Measurements from ENCODE around the gene SGCD. TPM values are rescaled to one million over a fixed set of nuclear protein-coding genes. Genes with fewer than 3 reads are reported as not detected.
A peak's percentile ranks its signal among the peaks of the same experiment; 100 is the strongest.

The SGCD gene
- total and polyA plus RNA-seq, 8 donors = 10.4 to 15.8 (median 12.5) TPM

DNA sequence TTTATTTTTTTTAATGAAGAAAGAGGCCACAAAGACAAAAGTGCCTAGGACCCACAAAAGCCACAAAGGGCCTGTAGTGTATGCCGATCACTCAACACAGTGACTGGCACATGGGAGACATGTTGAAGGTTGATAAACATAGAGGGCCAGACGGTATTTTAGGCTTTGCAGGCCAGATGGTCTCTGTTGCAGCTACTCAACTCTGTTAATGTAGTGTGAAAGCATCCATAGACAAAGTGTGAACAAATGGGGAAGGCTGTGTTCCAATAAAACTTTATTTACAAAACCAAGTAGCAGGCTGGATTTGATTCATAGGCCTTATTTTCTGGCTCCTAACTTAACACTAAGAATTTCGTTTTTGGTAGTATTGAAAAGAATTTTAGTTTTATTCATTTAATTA is 139.9 kb downstream of the SGCD start:
- no peaks in the 10 kb centered on the region for H3K36me3 ChIP-seq
- no peak for ATAC-seq

DNA sequence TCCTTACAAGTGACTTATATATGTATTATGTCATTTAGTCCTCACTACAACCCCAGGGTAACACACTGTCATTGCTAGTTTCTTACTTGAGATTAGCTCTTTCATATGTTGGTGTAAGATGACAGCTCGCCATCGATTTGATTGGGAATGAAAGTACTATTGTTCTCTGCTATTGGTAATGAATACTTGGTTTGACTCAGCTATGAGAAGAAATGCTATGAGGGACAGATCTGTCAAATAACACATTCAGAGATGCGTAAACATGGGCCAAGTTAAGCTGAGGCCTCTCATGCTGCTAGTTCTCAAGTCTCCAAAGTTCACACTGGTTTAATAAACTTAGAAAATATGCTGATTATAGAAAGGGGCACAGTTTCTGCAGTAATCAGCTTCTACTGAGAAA is 142.7 kb downstream of the SGCD start:
- intact Hi-C loops (cut with DNase I) = no loop called here
- no peaks in the 10 kb centered on the region for H3K27me3 ChIP-seq
- DNase-seq (no peak), ATAC-seq (no peak)
- TF ChIP-seq, protein P1, sequence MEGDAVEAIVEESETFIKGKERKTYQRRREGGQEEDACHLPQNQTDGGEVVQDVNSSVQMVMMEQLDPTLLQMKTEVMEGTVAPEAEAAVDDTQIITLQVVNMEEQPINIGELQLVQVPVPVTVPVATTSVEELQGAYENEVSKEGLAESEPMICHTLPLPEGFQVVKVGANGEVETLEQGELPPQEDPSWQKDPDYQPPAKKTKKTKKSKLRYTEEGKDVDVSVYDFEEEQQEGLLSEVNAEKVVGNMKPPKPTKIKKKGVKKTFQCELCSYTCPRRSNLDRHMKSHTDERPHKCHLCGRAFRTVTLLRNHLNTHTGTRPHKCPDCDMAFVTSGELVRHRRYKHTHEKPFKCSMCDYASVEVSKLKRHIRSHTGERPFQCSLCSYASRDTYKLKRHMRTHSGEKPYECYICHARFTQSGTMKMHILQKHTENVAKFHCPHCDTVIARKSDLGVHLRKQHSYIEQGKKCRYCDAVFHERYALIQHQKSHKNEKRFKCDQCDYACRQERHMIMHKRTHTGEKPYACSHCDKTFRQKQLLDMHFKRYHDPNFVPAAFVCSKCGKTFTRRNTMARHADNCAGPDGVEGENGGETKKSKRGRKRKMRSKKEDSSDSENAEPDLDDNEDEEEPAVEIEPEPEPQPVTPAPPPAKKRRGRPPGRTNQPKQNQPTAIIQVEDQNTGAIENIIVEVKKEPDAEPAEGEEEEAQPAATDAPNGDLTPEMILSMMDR (IDR thresholded peaks at IDR 0.05) = no peak
- no peaks in the 10 kb centered on the region for H3K36me3 ChIP-seq
- no peaks in the 10 kb centered on the region for H3K4me1 ChIP-seq
- no peak overlapping the region for H3K4me3 ChIP-seq
- H3K27ac ChIP-seq = no peak overlapping the region
- H3K9me3 ChIP-seq = no peaks in the 10 kb centered on the region

More for the DNA sequence above, 139.9 kb downstream of the SGCD start:
- Histone ChIP-seq H3K4me3 (no peak overlapping the region), H3K27ac (no peak overlapping the region), H3K4me1 (no peaks in the 10 kb centered on the region), H3K27me3 (no peaks in the 10 kb centered on the region), H3K9me3 (no peaks in the 10 kb centered on the region)
- no peak for DNase-seq
- intact Hi-C loops (cut with DNase I) = no loop called here
- TF ChIP-seq, protein P1 (IDR thresholded peaks at IDR 0.05) = no peak

DNA sequence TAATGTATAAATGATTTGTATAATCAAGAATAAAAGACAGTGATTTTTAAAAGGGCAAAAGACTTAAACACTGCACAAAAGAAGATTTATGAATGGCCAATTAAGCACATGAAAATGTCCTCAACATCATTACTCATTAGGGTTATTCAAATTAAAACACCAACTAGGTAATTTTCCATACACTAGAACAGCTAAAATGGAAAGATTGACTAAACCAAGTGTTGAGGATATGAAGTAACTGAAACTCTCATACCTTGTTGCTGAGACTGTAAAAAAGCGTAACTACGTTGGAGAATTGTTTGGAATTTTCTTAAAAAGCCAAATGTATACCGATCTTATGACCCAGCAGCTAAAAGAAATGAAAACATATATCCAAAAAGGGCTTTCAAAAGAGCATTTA is 144.9 kb downstream of the SGCD start:
- TF ChIP-seq, protein P1 (IDR thresholded peaks at IDR 0.05) = no peak
- intact Hi-C loops (cut with DNase I) = no loop called here

DNA sequence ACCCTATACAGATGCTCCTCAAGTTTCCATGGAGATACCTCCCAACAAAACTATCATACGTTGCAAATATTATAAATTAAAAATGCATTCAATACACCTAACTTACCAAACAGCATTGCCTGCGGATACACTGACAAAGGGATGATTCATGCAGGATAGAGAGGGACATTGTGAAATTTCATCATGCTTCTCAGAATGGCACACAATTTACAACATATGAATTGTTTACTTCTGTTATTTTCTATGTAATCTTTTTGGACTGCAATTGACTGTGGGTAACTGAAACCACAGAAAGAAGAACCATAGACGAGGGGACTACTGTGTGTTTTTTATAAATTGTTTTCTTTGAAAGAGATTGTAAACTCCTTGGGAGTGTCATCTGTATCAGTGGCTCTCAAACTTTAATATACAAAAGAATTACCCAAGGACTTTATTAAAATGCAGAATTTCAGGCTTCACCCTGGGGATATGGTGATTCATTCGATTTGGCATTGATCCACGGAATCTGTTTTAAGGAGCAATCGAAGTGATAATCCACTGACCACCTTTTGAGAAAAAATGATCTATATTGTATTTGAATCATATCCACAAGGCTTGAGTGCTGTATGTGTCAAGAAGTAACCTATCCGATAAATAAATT is 146.4 kb downstream of the SGCD start:
- TF ChIP-seq, protein P1 (IDR thresholded peaks at IDR 0.05) = no peak
- no peak overlapping the region for H3K27ac ChIP-seq
- H3K36me3 ChIP-seq = no peaks in the 10 kb centered on the region
- ATAC-seq (no peak), DNase-seq (no peak)
- H3K9me3 ChIP-seq = no peaks in the 10 kb centered on the region
- intact Hi-C loops (cut with DNase I) = no loop called here
- no peak overlapping the region for H3K4me3 ChIP-seq
- no peaks in the 10 kb centered on the region for H3K27me3 ChIP-seq
- no peaks in the 10 kb centered on the region for H3K4me1 ChIP-seq

More for the DNA sequence above, 144.9 kb downstream of the SGCD start:
- no peaks in the 10 kb centered on the region for H3K4me1 ChIP-seq
- no peak overlapping the region for H3K27ac ChIP-seq
- H3K27me3 ChIP-seq = no peaks in the 10 kb centered on the region
- no peaks in the 10 kb centered on the region for H3K36me3 ChIP-seq
- H3K4me3 ChIP-seq = no peak overlapping the region
- ATAC-seq = no peak
- DNase-seq = no peak
- H3K9me3 ChIP-seq = no peaks in the 10 kb centered on the region

DNA sequence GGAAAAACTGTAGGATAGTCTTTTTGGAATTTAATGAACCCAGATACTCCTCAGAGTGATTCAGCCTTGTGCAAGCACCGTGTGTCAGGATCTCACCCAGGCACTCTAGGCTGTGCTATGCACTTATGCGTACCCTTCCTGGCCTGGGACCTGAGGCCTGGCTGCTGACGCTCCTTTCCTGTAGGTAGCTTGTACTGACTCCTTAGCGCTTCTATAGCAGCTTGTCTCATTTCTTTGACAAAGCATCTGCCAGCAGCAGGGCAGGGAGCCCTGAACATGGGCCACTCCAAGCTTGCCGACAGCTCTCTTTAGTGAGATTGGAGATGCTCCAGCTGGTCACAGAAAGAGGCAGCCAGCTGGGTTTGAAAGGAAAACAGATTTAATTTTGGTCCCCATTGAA is 147.3 kb downstream of the SGCD start:
- peak; percentile 56 for ATAC-seq
- intact Hi-C loops (cut with DNase I) = no loop called here
- H3K27me3 ChIP-seq = no peaks in the 10 kb centered on the region
- peak in 2 of 4 donors; percentile 88 to 91 for DNase-seq
- no peaks in the 10 kb centered on the region for H3K9me3 ChIP-seq
- TF ChIP-seq, protein P1 (IDR thresholded peaks at IDR 0.05) = no peak
- H3K36me3 ChIP-seq = no peaks in the 10 kb centered on the region
- no peaks in the 10 kb centered on the region for H3K4me1 ChIP-seq
- H3K27ac ChIP-seq = peak overlapping the region in 1 of 2 donors; percentile 30
- H3K4me3 ChIP-seq = no peak overlapping the region
